Heart left ventricle (tissue), 13 donors: ENCODE results near the gene SEMA4A.
"Not testable (repeated sequence)": the region's sequence is repeated elsewhere in the genome, so short reads cannot be mapped to it uniquely, and the experiment has no call there.

ENCODE experiments used
- CTCF ChIP-seq, 12 donors: fragments of 200-600 bp; sonication (generic) in 4 of 12; IDR thresholded peaks; one replicate each; pipeline versions ENCODE4 v1.5.0 to v1.8.0; 2018 to 2022; ENCODE audit warnings: antibody characterized with exemption in 12 of 12, mild to moderate bottlenecking in 5 of 12
- POLR2A ChIP-seq, 2 donors: fragments of 450-650 bp; IDR thresholded peaks; one replicate each; pipeline ENCODE4 v1.6.1; 2017; ENCODE audit warnings: antibody characterized with exemption in 2 of 2, mild to moderate bottlenecking in 2 of 2, moderate library complexity in 2 of 2
- donor health status: ischemic (EF 13 %, LVEDD 7.1; RV severe dilation, severe dysfunction).
- donor health status: DM: no; HTN: yes; CAD: no.
- donor health status: DM: no; HTN: no; CAD: no.
- donor health status: ischemic (EF 25% LVEDD 6.9; RV normal size, moderate dysfunction).
- donor health status: ischemic (EF 25% LVEDD 5.7; RV mildly dilated, moderate dysfunction).
- donor health status: ischemic (EF 35%, LVEDD 5.7; RV mildly dilated, moderate dysfunction).
- donor health status: nonischemic (EF 11% LVEDD 7.7; RV severe dilation, severe dysfunction).
- donor health status: DM: yes; HTN: yes; CAD: no.
- donor health status: PGD.
- donor health status: ischemic (EF 29% LVEDD 5.4; RV normal size, mild dysfunction).
- donor health status: nonischemic (EF 23%, LVEDD 6.1; RV moderate dilation, normal function).

GRCh38 chr1:156216361-156217086 lies 63.1 kb downstream of the SEMA4A start:
- TF ChIP-seq CTCF, POLR2A (IDR thresholded peaks at IDR 0.05): not testable (repeated sequence)
